Measurements from ENCODE around the gene ACTMAP. TPM values are rescaled to one million over a fixed set of nuclear protein-coding genes. Genes with fewer than 3 reads are reported as not detected.

The ACTMAP gene
- total and polyA plus RNA-seq, 2 of the 13 experiments (the other 11 are each of a cell fraction or from before 2014, with no cell fraction given): 2.2 to 7.9 TPM

DNA sequence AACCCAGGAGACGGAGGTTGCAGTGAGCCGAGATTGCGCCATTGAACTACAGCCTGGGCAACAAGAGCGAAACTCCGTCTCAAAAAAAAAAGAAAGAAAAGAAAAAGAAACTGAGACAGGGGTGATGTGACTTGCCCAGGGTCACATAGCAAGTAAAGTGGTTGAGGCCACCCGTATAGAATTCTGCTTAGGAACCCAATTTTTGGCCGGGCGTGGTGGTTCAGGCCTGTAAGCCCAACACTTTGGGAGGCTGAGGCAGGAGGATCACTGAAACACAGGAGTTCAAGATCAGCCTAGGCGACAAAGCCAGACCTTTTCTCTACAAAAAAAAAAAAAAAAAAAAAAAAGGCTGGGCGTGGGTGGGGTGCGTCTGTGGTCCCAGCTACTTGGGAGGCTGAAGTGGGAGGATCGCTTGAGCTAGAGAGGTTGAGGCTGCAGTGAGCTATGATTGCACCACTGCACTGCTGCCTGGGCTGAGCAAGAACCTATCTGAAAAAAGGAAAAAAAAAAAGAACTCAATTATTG, 2.0 kb upstream of the ACTMAP start:
- CTCF ChIA-PET (ENCODE audit: low intra/inter-chr PET ratio, low total read pairs): no interaction called here
- H3K27ac ChIP-seq (ENCODE audit: extremely low read length, insufficient read depth, low read length): peak overlapping the region; percentile 95
- ATAC-seq: no peak

More for the DNA sequence above, 2.0 kb upstream of the ACTMAP start:
- intact Hi-C loops (cut with micrococcal nuclease; ENCODE audit: unreplicated experiment) (no loop called here), in situ Hi-C loops (cut with HindIII; ENCODE audit: extremely low pct_ligation_motif_present, low pct_unique_long_range_greater_than_20kb) (loop anchor here (5.0 kb wide), 2 partner anchors 35 to 55 kb away; partner anchors contain the start of genes COQ8B and ITPKC)
- H3K4me1 ChIP-seq (ENCODE audit: insufficient read depth, low read length): peaks cover 76% of the 10 kb centered on the region
- H3K4me3 ChIP-seq (replicated peaks in 1 of 3; ENCODE audit: insufficient read depth in 1 of 3, low read depth in 2 of 3, low read length in 3 of 3): peak overlapping the region; percentile 73 to 89 (median 74)
- H3K9ac ChIP-seq (ENCODE audit: insufficient read depth, low read depth, low read length): peak overlapping the region; percentile 96
- H3K36me3 ChIP-seq (replicated peaks in 1 of 2; ENCODE audit: control insufficient read depth in 1 of 2, insufficient read depth in 2 of 2, low read length in 2 of 2): peaks cover 3 to 20% of the 10 kb centered on the region in 2 experiments; a peak in 4 of 5 replicates
- TF ChIP-seq, protein P1, sequence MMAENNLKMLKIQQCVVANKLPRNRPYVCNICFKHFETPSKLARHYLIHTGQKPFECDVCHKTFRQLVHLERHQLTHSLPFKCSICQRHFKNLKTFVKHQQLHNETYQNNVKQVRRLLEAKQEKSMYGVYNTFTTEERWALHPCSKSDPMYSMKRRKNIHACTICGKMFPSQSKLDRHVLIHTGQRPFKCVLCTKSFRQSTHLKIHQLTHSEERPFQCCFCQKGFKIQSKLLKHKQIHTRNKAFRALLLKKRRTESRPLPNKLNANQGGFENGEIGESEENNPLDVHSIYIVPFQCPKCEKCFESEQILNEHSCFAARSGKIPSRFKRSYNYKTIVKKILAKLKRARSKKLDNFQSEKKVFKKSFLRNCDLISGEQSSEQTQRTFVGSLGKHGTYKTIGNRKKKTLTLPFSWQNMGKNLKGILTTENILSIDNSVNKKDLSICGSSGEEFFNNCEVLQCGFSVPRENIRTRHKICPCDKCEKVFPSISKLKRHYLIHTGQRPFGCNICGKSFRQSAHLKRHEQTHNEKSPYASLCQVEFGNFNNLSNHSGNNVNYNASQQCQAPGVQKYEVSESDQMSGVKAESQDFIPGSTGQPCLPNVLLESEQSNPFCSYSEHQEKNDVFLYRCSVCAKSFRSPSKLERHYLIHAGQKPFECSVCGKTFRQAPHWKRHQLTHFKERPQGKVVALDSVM (CRISPR knock-in tag; IDR thresholded peaks at IDR 0.05): peak; percentile 92
- TF ChIP-seq, protein P2, sequence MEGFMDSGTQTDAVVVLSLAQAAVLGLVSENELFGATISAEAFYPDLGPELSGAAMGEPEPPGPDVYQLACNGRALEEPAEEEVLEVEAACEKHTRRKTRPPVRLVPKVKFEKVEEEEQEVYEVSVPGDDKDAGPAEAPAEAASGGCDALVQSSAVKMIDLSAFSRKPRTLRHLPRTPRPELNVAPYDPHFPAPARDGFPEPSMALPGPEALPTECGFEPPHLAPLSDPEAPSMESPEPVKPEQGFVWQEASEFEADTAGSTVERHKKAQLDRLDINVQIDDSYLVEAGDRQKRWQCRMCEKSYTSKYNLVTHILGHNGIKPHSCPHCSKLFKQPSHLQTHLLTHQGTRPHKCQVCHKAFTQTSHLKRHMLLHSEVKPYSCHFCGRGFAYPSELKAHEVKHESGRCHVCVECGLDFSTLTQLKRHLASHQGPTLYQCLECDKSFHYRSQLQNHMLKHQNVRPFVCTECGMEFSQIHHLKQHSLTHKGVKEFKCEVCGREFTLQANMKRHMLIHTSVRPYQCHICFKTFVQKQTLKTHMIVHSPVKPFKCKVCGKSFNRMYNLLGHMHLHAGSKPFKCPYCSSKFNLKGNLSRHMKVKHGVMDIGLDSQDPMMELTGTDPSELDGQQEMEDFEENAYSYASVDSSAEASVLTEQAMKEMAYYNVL (CRISPR knock-in tag; IDR thresholded peaks at IDR 0.05; ENCODE audit: borderline replicate concordance): no peak
- TF ChIP-seq ELF4 (CRISPR knock-in tag; IDR thresholded peaks at IDR 0.05; ENCODE audit: borderline replicate concordance) (no peak), TBX2 (CRISPR knock-in tag; IDR thresholded peaks at IDR 0.05; ENCODE audit: borderline replicate concordance) (no peak), STAT5B (CRISPR knock-in tag; IDR thresholded peaks at IDR 0.05) (no peak)
- TF ChIP-seq, protein P3, sequence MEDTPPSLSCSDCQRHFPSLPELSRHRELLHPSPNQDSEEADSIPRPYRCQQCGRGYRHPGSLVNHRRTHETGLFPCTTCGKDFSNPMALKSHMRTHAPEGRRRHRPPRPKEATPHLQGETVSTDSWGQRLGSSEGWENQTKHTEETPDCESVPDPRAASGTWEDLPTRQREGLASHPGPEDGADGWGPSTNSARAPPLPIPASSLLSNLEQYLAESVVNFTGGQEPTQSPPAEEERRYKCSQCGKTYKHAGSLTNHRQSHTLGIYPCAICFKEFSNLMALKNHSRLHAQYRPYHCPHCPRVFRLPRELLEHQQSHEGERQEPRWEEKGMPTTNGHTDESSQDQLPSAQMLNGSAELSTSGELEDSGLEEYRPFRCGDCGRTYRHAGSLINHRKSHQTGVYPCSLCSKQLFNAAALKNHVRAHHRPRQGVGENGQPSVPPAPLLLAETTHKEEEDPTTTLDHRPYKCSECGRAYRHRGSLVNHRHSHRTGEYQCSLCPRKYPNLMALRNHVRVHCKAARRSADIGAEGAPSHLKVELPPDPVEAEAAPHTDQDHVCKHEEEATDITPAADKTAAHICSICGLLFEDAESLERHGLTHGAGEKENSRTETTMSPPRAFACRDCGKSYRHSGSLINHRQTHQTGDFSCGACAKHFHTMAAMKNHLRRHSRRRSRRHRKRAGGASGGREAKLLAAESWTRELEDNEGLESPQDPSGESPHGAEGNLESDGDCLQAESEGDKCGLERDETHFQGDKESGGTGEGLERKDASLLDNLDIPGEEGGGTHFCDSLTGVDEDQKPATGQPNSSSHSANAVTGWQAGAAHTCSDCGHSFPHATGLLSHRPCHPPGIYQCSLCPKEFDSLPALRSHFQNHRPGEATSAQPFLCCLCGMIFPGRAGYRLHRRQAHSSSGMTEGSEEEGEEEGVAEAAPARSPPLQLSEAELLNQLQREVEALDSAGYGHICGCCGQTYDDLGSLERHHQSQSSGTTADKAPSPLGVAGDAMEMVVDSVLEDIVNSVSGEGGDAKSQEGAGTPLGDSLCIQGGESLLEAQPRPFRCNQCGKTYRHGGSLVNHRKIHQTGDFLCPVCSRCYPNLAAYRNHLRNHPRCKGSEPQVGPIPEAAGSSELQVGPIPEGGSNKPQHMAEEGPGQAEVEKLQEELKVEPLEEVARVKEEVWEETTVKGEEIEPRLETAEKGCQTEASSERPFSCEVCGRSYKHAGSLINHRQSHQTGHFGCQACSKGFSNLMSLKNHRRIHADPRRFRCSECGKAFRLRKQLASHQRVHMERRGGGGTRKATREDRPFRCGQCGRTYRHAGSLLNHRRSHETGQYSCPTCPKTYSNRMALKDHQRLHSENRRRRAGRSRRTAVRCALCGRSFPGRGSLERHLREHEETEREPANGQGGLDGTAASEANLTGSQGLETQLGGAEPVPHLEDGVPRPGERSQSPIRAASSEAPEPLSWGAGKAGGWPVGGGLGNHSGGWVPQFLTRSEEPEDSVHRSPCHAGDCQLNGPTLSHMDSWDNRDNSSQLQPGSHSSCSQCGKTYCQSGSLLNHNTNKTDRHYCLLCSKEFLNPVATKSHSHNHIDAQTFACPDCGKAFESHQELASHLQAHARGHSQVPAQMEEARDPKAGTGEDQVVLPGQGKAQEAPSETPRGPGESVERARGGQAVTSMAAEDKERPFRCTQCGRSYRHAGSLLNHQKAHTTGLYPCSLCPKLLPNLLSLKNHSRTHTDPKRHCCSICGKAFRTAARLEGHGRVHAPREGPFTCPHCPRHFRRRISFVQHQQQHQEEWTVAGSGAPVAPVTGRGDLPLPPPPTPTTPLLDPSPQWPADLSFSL (CRISPR knock-in tag; IDR thresholded peaks at IDR 0.05): no peak
- peaks cover 33% of the 10 kb centered on the region for H4K20me1 ChIP-seq (ENCODE audit: insufficient read depth, low read length)
- peaks cover 68% of the 10 kb centered on the region for H3K79me2 ChIP-seq (ENCODE audit: insufficient read depth, low read length)
- no peak overlapping the region for H2AFZ ChIP-seq (ENCODE audit: low read length)
- WGBS (ENCODE audit: low lambda C conversion rate): 46% methylated on average over 12 of the region's 12 CpGs
- DNase-seq (ENCODE audit: low spot score) (no peak), FAIRE-seq (no peak)
- H3K9me3 ChIP-seq (ENCODE audit: low read length): no peaks in the 10 kb centered on the region
- no TSS peak for BruUV-seq (replicated peaks)
- POLR2A ChIA-PET: interaction anchor here (1.0 to 7.8 kb wide), 4 partner anchors 19 to 46 kb away, joined by 6 to 90 read pairs (median 14); partner anchors contain the start of genes COQ8B, EGLN2, ITPKC and RAB4B
- peak overlapping the region; percentile 97 for H3K4me2 ChIP-seq (ENCODE audit: low read depth, low read length)
- no peaks in the 10 kb centered on the region; a peak in 1 of 5 replicates for H3K27me3 ChIP-seq (ENCODE audit: control insufficient read depth in 1 of 2, insufficient read depth in 2 of 2, low read length in 2 of 2)
